SHP77 treated with DMSO at 0.1 percent for 48 hours (cell line): ENCODE results near the gene AIG1.
A peak's percentile ranks its signal among the peaks of the same experiment; 100 is the strongest.
"Not testable (repeated sequence)": the region's sequence is repeated elsewhere in the genome, so short reads cannot be mapped to it uniquely, and the experiment has no call there.

Experiments
- DNase-seq: peaks from one replicate; lab custom pipeline; 2025; lab: John Stamatoyannopoulos, UW

Gene AIG1, protein sequence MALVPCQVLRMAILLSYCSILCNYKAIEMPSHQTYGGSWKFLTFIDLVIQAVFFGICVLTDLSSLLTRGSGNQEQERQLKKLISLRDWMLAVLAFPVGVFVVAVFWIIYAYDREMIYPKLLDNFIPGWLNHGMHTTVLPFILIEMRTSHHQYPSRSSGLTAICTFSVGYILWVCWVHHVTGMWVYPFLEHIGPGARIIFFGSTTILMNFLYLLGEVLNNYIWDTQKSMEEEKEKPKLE

DNA sequence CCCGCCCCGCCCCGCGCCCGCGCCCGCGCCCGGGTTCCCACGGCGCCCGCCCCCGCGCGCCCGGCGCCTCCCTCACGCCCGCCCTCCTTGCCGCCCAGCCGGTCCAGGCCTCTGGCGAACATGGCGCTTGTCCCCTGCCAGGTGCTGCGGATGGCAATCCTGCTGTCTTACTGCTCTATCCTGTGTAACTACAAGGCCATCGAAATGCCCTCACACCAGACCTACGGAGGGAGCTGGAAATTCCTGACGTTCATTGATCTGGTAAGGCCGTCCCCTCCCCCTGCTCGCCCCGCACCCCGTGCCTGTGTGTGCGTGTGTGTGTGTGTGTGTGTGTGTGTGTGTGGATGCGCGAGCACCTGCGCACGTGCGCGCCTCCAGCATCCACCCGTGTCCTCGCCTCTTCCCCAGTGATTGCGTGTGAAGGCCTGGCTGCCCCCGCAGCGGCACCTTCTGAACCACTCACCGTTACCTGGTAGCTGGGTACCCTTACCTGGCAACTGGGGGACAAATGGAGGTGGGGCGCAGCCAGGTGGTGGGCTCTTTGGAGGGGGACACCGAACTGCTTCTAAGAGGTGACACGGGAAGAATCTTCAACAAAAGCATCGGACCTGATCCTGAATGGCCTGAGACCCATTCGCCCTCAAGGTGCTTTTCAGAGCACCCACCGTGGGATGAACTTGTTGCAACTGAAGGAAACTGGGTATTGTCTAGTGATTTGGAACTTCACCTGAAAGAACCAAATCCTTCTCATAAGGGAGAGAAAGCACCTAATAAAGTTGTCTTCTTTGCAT, at the start of gene AIG1:
Gene AIG1 (plus strand): TSS at position 84 of the 791 bp plus-strand sequence. CDS start 37 bp downstream, at position 121.
- DNase-seq = no peak

GRCh38 chr6:143014764-143015163, 45.9 kb upstream of the AIG1 start:
- DNase-seq = no peak

DNA sequence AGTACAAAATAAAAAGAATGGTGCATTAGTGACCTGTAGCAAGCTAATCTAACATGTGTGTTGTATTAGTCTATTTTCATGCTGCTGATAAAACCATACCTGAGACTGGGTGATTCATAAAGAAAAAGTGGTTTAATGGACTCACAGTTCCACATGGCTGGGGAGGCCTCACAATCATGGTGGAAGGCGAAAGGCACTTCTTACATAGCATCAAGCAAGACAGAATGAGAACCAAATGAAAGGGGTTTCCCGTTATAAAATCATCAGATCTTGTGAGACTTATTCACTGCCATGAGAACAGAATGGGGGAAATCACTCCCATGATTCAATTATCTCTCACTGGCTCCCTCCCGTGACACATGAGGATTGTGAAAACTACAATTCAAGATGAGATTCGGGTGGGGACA, 45.4 kb upstream of the AIG1 start:
- DNase-seq = no peak

DNA sequence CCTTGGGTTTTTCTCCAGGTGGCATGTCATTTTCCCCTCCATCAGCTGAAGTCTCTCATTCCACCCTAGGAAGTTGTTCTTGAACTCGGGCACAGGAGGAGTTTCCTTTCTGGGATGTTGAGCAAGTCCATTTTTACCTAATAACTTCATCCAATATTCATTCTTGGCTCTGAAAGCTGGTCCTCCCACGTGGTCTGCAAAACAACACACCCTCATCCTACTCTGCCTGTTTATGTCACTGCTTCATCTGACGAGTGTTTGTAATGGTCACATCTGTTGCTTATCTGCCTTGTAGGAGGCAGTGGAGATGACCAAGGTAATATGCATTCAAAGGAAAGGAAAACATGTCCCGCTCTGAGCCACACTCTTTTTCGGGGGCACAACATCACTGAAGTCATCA, 41.7 kb upstream of the AIG1 start:
- DNase-seq = no peak

- not testable (repeated sequence) for DNase-seq
These were observed 39.8 kb upstream of the AIG1 start for GRCh38 chr6:143020862-143021261.

DNA sequence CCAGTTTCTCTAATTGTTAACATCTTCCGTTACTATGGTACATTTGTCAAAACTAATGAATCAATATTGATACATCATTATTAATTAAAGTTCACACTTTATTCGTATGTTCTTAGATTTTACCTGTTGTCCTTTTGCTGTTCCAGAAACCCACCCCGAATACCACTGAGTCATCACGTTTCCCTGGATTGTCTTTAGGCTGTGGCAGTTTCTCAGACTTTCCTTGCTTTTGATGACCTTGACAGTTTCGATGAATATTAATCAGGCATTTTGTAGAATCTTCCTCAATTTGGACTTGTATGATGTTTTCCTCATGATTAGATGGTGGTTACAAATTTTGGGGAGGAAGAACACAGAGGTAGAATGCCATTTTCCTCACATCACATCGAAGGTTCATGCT, 39.1 kb upstream of the AIG1 start:
- DNase-seq = no peak

DNA sequence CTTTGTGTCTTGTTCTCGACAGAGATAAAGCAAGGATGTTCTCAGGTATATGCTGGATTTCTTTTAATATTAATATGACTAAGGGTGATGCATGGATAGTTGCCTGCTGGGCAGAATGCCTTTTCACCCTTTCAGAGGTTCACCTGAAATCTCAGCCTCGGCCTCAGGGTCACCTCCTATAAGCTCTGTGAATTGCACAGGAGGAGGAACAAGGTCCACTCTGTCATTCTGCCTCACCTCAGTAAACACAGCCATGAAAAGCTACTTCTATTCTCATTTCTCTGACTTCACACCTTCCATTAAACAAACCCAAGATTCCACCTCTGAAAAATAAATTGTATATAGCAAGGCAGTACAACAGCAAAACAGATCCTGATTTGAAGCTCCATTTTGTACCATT, 38.1 kb upstream of the AIG1 start:
- DNase-seq = no peak

DNA sequence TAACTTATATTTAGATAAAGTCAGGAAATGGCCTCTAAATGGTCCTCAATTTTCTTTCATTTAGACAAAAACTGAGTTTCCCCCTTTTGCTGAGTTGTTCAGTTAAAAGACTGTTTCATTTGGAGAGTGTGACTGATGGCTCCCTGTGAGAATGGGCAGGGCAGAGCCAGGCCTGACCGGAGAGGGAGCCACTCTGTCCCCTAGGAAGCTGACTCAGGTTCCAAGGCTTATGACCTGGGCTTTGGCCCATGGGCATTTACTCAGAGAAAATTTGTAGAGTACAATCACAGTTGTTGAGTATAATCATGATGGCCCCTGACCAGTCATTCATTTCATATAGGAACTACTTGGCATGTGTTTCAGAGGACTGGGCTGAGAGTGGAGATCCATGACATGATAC, 37.0 kb upstream of the AIG1 start:
- no peak for DNase-seq

DNA sequence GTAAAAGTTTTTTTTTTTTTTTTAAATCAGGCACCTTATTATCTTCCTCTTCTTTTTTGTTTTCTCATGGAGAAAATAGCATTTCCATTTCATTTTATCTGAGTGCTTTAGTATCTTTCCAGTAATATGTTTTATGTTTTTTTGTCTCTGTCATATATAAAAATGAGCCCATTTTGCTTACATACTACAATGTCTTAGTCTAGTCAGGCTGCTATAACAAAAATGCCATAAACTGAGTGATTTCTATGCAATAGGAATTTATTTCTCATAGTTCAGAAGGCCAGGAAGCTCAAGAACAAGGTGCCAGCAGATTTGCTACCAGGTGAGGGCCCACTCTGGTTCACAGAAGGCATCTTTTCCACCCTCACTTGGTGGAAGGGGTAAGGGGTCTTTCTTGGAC, 35.7 kb upstream of the AIG1 start:
- DNase-seq = no peak

- no peak for DNase-seq
These were observed 33.8 kb upstream of the AIG1 start for GRCh38 chr6:143026696-143027449.

- DNase-seq = peak; percentile 13
These were observed 25.9 kb upstream of the AIG1 start for GRCh38 chr6:143034689-143035334.

DNA sequence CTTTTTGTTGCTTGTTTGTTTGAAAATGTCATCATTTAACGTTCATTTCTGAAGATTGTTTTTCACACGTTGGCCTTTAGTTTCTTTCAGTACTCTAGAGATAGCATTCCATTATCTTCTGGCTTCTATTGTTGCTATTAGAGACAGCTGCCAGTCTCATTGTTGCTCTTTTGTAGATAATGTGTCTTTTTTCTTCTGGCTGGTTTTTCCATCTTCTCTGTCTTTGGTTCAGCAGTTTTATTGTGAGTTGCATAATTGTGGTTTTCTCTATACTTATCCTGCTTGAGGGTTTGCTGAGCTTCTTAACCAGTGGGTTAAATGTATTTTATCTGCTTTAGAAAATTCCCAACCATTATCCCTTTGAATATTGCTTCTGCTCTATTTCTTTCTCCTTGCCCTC, 23.2 kb upstream of the AIG1 start:
- no peak for DNase-seq

- DNase-seq = no peak
These were observed 21.9 kb upstream of the AIG1 start for GRCh38 chr6:143038833-143039232.

GRCh38 chr6:143039548-143039947, 21.1 kb upstream of the AIG1 start:
- no peak for DNase-seq

DNA sequence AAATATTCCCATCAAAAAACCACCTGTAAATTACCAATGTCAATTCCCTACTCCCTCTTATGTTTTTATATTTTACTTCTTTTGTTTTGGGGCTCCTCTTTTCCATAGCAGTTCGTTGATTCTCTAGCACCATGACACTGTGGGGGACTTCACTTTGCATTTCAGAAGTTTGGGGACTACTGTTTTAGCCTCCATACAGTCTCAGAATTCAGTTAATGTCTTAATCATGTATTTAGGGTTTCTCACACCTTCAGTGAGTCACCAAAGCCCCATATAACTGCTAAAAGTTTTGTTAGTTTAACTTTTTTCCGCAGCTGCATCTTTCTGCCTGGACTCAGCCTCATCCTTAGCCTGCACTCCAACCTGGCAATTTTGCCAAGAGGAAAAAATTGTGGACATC, 20.7 kb upstream of the AIG1 start:
- DNase-seq = no peak

- not testable (repeated sequence) for DNase-seq
These were observed 16.3 kb upstream of the AIG1 start for GRCh38 chr6:143044345-143044744.

GRCh38 chr6:143049611-143050010, 11.1 kb upstream of the AIG1 start:
- no peak for DNase-seq

- no peak for DNase-seq
These were observed 10.2 kb upstream of the AIG1 start for GRCh38 chr6:143050509-143050908.

DNA sequence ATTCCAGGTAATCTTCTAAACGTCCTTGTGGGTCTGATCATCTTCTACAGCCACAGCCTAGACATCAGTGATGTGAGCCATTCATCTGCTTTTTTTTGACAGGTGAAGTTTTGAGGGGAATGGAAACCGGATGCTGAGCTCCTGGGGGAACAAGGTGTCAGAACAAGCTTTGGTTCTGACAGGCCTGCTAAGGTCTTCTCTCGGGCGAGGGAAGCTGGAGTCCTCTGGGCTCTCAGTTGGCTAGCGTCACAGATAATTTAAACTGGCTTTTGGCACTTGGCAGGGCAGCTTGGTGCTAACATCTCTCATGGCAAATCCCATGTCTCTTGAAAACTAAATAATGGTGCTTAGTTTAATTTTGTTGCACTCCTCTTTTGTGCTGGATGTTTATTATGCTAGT, 8.4 kb upstream of the AIG1 start:
- no peak for DNase-seq

DNA sequence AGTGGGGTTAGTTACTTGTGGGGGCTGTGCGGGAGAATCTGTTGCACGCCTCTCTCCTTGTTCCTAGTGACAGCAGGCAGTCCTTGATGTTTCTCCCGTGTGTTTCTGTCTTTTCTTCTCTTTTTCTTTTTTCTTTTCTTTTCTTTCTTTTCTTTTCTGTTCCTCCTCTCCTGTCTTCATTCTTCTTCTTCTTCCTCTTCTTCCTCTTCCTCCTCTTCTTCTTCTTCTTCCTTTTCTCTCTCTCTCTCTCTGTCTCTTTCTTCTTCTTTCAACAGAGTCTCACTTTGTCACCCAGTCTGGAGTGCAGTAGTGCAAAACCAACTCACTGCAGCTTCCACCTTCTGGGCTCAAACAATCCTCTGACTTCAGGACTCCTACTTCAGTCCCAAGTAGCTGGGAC, 6.8 kb upstream of the AIG1 start:
- no peak for DNase-seq

DNA sequence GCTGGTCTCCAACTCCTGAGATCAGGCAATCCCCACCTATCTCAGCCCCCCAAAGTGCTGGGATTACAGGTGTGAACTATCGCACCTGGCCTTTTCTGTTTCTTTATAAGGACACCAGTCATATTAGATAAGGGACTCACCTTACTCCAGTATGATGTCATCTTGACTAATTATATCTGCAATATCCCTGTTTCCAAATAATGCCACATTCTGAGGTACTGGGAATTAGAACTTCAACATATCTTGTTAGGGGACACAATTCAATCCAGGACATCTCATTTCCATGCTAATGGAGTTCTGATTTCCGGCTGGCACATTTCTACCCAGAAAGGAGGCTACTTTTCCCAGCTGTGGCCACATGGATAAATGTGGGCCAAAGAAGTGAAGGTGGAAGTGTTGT, 6.4 kb upstream of the AIG1 start:
- DNase-seq = no peak

DNA sequence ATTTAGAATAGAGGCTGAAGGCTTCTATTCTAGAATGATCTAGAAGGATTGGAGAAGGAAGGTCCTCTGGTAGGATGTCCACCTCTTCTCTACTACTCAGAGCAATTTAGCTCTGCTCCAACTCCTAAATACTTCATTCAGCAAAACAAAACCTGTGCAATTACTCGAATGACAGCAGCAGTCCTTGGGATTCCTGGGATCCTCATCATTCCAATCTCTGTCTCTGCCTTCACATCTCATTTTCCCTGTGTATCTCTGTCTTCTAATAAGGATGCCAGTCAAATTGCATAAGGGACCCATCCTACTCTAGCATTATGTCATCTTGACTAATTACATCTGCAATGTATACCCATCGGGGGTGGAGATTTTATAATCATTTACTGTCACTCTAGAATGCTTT, 5.5 kb upstream of the AIG1 start:
- DNase-seq = no peak

DNA sequence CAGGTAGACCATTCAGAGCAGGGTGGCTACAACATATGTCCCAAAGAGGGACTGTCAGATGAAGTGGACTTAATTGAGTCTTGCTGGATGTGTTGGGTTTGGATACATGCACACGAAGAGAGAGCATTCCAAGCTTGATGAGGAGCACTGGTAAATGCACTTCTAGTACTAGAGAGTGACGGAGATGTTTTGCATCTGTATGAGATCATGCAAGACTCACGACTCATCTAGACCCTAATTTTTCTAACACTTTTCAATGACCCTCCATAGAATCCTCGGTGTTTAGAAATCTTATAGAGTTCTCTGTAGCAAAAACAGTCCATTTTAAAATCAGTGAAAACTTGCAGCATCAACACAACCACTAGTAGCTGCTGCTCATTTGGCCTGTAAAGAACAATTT, 4.8 kb upstream of the AIG1 start:
- DNase-seq = no peak
